Thyroid gland (tissue), 4 donors: ENCODE measurements around the gene DAAM2.

Experiments used
- POLR2A ChIP-seq, 2 donors: fragments of 450-650 bp; IDR thresholded peaks; one replicate each; pipeline ENCODE4 v1.6.1; 2017; ENCODE audit warnings: antibody characterized with exemption in 2 of 2, mild to moderate bottlenecking in 2 of 2, moderate library complexity in 1 of 2
- TF ChIP-seq, protein P1 (sequence below), 6 experiments: fragments of 200-600 bp in 3 of 6; fragments of 450-650 bp in 3 of 6; sonication (generic) in 3 of 6; IDR thresholded peaks; one replicate each; pipeline ENCODE4 v1.5.1; 2016 to 2019; ENCODE audit warnings: antibody characterized with exemption in 6 of 6, mild to moderate bottlenecking in 2 of 6, inconsistent platforms in 1 of 6, moderate library complexity in 1 of 6

DNA sequence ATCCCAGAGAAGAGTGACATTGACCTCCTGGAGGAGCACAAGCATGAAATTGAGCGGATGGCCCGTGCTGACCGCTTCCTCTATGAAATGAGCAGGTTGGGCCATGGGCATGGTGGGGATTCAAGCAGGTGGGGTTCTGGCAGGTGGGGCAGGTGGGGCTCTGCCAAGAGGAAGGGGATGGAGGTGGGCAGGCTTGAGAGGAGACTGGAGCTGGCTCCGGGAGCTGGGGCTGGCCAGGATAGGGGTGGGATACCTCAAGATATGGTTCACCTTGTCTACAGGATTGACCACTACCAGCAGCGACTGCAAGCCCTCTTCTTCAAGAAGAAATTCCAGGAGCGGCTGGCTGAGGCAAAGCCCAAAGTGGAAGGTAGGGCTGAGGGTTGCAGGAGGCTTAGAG lies 99.2 kb downstream of the DAAM2 start:
- TF ChIP-seq, protein P1, sequence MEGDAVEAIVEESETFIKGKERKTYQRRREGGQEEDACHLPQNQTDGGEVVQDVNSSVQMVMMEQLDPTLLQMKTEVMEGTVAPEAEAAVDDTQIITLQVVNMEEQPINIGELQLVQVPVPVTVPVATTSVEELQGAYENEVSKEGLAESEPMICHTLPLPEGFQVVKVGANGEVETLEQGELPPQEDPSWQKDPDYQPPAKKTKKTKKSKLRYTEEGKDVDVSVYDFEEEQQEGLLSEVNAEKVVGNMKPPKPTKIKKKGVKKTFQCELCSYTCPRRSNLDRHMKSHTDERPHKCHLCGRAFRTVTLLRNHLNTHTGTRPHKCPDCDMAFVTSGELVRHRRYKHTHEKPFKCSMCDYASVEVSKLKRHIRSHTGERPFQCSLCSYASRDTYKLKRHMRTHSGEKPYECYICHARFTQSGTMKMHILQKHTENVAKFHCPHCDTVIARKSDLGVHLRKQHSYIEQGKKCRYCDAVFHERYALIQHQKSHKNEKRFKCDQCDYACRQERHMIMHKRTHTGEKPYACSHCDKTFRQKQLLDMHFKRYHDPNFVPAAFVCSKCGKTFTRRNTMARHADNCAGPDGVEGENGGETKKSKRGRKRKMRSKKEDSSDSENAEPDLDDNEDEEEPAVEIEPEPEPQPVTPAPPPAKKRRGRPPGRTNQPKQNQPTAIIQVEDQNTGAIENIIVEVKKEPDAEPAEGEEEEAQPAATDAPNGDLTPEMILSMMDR (IDR thresholded peaks at IDR 0.05) = no peak
- no peak for TF ChIP-seq POLR2A (IDR thresholded peaks at IDR 0.05)
